ENCODE data around the gene LCN15.
"Not testable (repeated sequence)": the region's sequence is repeated elsewhere in the genome, so short reads cannot be mapped to it uniquely, and the experiment has no call there.

LCN15 gene

DNA sequence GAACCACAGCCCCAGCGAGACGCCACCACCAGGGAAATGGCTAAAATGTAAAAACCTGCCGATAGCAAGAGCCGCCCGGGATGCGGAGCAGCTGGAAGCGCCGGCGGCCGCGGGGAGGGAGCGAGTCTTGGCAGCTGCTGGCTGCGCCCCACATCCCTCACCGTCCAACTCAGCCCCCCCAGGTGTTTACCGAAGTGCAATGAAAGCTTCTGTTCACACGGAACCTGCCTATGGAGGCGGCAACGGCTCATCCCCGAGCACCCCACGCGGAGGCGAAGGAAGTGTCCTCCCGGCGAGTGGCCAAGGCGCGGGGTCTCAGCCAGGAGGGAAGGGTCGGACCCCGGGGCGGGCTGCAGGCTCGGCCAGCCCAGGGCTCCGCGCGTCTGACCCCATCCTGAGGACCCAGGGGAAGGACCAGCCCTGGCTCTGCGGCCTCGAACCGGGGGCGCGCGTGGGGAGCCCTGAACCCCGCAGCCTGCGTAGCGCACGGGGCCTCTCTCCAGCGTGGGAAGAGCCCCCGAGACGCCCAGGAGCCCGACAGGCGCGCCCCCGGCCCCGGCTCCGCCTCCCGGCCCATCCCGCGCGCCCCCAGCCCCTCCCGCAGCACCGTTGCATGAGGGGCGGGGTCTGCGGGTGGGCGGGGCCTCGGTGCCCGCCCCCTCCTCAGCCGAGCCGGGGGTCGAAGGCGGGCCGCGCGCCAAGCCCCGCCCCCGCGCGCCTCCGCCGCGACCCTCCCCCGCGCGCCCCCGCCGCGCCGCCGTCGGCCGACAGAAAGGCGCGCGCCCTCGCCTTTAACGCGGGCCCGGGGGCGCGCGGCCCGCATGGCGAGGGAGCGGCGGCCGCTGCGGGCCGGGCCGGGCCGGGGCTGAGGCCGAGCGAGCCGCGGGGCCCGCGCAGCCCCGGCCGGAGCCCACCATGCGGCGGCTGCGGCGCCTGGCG, 52.3 kb downstream of the LCN15 start, which contains the start of gene DIPK1B:
Gene DIPK1B (plus strand): TSS at position 822 of the 939 bp plus-strand sequence. CDS start 94 bp downstream, at position 916.
- peak within 1 kb of the TSS; percentile 93 for H3K9ac ChIP-seq
- H3K9me3 ChIP-seq = no peaks in the 10 kb centered on the region
- H3K4me1 ChIP-seq = peaks cover 86% of the 10 kb centered on the region
- H4K20me1 ChIP-seq = peaks cover 39% of the 10 kb centered on the region
- H3K4me3 ChIP-seq = peak within 1 kb of the TSS; percentile 94
- H3K4me2 ChIP-seq = peak within 1 kb of the TSS; percentile 97
- no peak for TF ChIP-seq Cebpa-rat (IDR thresholded peaks at IDR 0.05)
- H3K27me3 ChIP-seq = no peaks in the 10 kb centered on the region
- peaks cover 21% of the 10 kb centered on the region for H3K36me3 ChIP-seq
- H3K27ac ChIP-seq = peak within 1 kb of the TSS; percentile 92

DNA sequence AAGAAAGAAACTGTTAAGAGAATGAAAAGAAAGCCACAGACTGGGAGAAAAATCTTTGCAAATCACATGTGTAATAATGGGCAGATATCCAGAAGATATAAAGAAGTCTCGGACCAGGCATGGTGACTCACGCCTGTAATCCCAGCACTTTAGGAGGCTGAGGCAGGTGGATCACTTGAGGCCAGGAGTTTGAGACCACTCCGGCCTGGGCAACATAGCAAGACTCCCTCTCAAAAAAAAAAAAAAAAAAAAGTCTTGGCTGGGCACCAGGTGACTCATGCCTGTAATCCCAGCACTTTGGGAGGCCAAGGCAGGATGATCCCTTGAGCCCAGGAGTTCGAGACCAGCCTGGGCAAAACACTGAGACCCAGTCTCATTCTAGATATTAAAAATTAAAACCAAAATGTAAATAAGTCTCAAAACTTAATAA, 53.1 kb downstream of the LCN15 start:
- Histone ChIP-seq H3K4me3 (peak overlapping the region; percentile 94; the same call in 1 of the 2 replicates), H3K4me1 (peaks cover 82% of the 10 kb centered on the region), H4K20me1 (peaks cover 31% of the 10 kb centered on the region), H3K36me3 (peaks cover 15% of the 10 kb centered on the region), H3K4me2 (peak overlapping the region; percentile 97)
- not testable (repeated sequence) for H3K27ac ChIP-seq, H3K9ac ChIP-seq, H3K27me3 ChIP-seq, H3K9me3 ChIP-seq

DNA sequence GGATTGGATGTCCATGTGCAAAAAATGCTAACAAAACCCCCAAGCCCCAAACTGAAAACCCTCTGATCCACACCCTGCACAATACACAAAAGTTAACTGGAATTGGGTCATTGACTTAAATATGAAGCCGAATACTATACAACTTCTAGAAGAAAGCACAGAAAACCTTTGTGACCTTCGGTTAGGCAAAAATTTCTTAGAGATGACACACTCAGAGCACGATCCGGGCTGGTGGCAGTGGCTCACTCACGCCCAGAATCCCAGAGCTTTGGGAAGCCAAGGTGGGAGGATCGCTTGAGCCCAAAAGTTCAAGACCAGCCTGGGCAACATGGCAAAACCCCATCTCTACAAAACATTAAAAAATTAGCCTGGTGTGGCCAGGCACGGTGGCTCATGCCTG, 53.8 kb downstream of the LCN15 start:
- Histone ChIP-seq H3K9ac (no peak overlapping the region), H3K9me3 (no peaks in the 10 kb centered on the region), H3K36me3 (peaks cover 8% of the 10 kb centered on the region), H3K27me3 (no peaks in the 10 kb centered on the region), H3K27ac (no peak overlapping the region), H3K4me1 (peaks cover 81% of the 10 kb centered on the region), H3K4me3 (no peak overlapping the region), H3K4me2 (0 out of 2 replicates have a peak overlapping the region, but pooled peaks have one; percentile 60), H4K20me1 (peaks cover 24% of the 10 kb centered on the region)
- no peak for TF ChIP-seq Cebpa-rat (IDR thresholded peaks at IDR 0.05)
